T47D (cell line): ENCODE data around the gene CDK5R2.
"Not testable (repeated sequence)": the region's sequence is repeated elsewhere in the genome, so short reads cannot be mapped to it uniquely, and the experiment has no call there.

Experiments
- DNase-seq, 2 experiments: peaks; one replicate each; pipeline versions ENCODE4 v3.0.0 to v3.0.0-alpha.2; 2011 to 2012; ENCODE audit warnings: low read depth in 1 of 2, low spot score in 1 of 2
- JUND ChIP-seq: IDR thresholded peaks from 2 replicates; pipeline ENCODE4 v1.6.1; 2012; ENCODE audit warnings: low read depth
- in situ Hi-C: cut with HindIII; loops from 2 replicates; pipeline ENCODE4 v1.10.0; 2016; ENCODE audit warnings: low sequenced_read_pairs, low pct_unique_long_range_greater_than_20kb

CDK5R2 gene

DNA sequence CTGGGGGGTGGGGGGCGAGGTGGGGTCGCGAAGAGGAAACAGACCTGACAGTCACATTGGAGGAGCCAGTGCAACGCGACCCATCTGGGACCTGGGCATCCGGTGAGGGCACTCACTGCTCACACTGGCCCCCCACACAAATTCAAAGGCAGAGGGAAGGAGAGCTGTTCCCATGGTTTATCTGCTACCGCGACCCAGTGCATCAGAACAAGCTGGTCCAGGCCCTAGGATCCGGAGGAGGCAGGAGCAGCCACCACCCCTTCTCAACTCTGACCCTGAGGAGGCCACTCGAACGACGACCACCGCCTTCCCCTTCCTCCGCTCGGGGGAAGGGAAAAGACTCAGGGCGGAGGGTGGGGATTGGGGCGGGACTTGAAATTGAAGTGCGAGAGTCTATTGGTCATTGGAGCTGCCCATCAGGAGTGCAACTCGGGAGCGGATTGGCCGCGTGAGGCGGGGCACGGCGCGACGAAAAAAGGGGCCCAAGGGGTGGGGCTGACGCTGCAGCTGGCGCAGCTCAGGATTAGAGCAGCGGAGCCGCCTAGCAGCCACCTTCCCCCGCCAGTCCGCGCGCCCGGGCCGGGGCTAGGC is at the start of gene CDK5R2:
CDK5R2 (plus strand) TSS at position 526 of the 591 bp plus-strand sequence. CDS start 155 bp downstream, outside the sequence.
- in situ Hi-C loops: no loop called here
- DNase-seq: no peak
- TF ChIP-seq JUND: no peak

DNA sequence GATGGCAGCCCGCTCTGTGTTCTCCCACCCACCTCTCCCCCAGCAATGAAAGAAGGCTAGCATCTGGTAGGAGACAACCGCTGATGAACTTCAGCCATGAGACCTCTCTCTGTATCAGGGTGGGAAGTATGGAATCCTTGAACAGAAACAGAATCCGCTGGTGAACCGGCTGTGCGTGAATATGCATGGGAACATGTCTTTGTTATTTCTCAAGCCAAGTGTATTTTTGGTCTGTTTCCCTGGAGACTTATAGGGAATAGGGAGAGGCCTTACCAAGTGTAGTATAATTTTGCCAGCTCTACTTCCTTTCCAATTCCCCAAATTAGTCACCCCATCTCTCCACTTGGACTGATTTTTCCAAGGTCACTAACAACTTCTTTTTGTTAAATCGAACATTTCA is 48.7 kb upstream of the CDK5R2 start:
- no peak for TF ChIP-seq JUND
- in situ Hi-C loops: no loop called here
- no peak for DNase-seq

DNA sequence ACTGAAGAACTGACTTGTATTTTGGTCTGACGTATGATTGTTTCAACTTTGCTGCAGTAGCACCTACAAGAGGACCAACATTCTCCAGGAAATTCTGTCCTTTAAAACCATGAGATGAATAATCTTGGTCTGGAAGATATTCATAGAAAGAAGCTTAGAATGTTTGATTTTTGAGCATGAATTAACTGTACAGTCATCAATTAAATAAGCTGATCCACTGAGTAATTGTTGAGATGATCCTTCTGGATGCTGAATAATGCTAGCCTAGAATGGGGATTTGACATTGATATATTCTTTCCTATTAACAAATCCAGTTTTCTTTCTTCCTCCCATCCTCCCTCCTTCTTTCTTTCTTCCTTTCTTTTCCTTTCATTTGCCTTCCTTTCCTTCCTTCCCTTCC is 39.0 kb upstream of the CDK5R2 start:
- no peak for TF ChIP-seq JUND
- in situ Hi-C loops: no loop called here
- DNase-seq: no peak

DNA sequence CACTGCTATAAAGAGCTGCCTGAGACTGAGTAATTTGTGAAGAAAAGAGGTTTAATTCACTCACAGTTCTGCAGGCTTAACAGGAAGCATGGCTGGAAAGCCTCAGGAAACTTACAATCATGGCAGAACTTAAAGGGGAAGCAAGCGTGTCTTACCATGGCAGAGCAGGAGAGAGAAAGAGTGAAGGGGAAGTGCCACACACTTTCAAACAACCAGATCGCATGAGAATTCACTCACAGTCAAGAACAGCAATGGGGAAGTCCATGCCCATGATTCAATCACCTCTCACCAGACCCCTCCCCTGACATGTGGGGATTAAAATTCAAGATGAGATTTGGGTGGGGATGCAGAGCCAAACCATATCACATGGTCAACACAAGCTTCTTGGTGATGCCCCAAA is 34.7 kb upstream of the CDK5R2 start:
- in situ Hi-C loops: no loop called here
- no peak for DNase-seq
- TF ChIP-seq JUND: no peak

DNA sequence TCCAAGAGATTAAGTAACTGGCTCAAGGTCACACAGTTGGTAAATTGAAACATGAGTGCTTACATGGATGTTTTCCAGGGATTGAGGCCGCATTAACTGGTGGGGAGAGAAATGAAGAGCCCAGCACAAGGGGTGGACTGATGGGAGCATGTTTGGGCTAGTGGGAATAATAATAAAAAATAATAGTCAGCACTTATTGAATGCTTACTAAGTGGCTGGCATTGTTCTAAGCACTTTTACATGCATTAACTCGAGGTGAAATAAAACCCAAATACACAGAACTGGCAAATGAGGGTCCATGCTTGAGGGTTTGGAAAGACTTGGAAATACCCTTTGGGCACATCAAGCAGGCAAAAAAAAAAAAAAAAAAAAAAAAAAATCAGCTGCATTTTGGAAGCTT is 34.0 kb upstream of the CDK5R2 start:
- in situ Hi-C loops: no loop called here
- no peak for TF ChIP-seq JUND
- DNase-seq: no peak

DNA sequence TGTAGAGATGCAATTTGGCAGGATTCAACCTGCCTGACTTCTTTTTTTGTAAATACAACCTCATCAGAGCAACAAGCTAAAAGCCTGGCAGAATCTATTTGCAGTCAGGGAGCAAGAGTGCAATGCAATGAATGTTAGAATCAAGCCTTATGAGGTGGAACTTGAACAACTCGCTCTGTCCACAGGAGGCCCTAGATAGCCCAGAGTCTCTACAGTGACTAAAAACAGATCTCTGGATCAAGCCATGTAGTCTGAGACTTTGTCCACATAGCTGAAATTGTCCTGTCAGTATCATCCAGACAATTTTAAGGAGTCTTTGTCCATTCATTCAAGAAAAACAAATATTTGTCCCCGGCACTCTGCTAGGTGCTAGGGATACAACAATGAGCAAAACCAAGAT is 32.0 kb upstream of the CDK5R2 start:
- peak; percentile 3 to 14 for DNase-seq
- TF ChIP-seq JUND: no peak
- in situ Hi-C loops: no loop called here

DNA sequence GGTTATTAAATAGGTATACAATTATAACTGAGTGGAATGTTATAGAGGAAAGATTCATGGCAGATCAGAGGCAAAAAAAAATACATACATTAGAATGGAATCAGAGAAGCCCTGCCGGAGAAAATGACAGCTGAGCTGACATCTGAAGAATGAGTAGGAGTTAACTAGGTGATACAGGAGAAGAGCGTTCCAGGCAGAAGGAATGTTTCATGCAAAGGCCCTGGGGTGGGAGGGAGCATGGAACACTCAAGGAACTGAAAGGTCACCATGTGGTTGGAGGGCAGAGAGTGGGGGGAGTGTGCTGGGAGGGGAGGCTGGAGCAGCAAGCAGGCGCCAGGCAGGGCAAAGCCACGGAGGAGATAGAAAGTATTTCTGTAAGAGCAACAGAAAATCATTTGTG is 31.6 kb upstream of the CDK5R2 start:
- TF ChIP-seq JUND: no peak
- no peak for DNase-seq
- in situ Hi-C loops: no loop called here

DNA sequence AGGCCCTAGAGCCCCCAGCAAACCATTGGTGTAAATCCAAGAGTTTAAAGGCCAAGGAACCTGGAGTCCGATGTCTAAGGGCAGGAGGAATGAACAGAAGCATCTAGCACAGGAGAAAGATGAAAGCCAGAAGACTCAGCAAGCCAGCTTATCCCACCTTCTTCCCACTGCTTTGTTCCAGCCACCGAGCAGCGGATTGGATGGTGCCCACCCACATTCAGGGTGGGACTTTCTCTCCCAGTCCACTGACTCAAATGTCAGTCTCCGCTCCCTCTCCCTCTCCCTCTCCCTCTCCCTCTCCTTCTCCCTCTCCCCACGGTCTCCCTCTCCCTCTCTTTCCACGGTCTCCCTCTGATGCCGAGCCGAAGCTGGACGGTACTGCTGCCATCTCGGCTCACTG is 29.0 kb upstream of the CDK5R2 start:
- in situ Hi-C loops: not testable (repeated sequence)

DNA sequence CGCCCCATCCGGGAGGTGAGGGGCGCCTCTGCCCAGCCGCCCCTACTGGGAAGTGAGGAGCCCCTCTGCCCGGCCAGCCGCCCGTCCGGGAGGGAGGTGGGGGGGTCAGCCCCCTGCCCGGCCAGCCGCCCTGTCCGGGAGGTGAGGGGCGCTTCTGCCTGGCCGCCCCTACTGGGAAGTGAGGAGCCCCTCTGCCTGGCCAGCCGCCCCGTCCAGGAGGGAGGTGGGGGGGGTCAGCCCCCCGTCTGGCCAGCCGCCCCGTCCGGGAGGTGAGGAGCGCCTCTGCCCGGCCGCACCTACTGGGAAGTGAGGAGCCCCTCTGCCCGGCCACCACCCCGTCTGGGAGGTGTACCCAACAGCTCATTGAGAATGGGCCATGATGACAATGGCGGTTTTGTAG is 27.7 kb upstream of the CDK5R2 start:
- in situ Hi-C loops: not testable (repeated sequence)

More for the DNA sequence above, 29.0 kb upstream of the CDK5R2 start:
- DNase-seq: not testable (repeated sequence)

DNA sequence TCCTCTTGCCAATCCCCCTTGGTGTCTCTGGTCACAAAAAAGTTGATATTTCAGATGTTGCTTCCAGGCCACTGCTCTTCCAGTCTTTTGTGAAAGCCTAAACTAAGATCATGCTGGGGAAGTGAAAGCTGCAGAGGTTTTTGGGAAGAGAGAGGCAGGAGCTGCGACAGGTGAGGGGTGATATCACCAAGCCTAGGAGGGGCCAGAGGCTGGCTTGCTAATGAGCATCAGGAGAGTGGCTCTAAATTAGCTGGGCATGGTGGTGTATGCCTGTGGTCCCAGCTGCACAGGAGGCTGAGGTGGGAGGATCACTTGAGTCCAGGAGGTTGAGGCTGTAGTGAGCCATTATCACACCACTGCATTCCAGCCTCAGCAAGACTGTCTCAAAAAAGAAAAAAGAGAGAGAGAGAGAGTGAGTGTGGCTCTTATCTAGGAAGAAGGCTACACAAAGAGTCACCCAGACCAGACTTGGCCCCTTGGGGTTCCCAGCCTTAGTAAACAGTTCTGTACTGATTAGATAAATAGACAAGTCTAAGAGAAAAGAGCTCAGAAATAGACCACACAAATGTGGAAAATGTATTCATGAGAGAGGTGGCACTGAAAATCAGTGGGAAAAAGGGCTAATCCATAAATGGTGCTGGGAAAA is 14.6 kb upstream of the CDK5R2 start:
- in situ Hi-C loops: no loop called here
- TF ChIP-seq JUND: no peak

More for the DNA sequence above, 27.7 kb upstream of the CDK5R2 start:
- not testable (repeated sequence) for DNase-seq

DNA sequence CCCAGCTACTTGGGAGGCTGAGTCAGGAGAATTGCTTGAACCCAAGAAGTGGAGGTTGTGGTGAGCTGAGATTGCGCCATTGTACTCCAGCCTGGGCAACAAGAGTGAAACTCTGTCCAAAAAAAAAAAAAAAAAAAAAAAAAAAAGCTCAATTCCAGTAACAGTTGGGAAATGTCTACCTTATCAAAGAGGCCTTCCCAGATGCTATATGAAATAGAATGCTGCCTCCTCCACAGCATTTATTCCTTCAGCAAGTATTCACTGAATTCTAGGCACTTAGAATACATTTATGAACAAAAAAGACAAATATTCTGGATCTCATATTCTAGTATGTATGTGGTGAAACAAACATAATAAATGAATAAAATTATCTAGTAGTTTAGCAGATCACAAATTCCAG is 12.8 kb upstream of the CDK5R2 start:
- no peak for TF ChIP-seq JUND
- DNase-seq: no peak
- in situ Hi-C loops: no loop called here

More for the DNA sequence above, 14.6 kb upstream of the CDK5R2 start:
- DNase-seq: no peak

DNA sequence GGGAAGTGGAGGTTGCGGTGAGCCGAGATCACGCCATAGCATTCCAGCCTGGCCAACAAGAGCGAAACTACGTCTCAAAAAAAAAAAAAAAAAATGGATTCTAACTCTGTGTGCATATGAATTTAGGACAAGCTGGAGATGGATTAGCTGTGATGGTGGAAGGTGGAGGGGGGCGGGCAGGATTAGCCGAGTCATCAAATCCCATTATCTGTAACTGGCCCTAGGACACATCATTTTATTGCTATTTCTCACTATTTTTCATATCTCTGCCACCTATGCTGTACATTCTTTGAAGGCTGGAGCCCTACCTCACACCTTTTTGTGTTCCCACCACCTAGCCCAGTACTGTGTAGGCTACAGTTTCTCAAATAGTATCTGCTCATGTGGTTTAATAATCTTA is 7.3 kb upstream of the CDK5R2 start:
- TF ChIP-seq JUND: no peak
- DNase-seq: no peak
- in situ Hi-C loops: no loop called here

DNA sequence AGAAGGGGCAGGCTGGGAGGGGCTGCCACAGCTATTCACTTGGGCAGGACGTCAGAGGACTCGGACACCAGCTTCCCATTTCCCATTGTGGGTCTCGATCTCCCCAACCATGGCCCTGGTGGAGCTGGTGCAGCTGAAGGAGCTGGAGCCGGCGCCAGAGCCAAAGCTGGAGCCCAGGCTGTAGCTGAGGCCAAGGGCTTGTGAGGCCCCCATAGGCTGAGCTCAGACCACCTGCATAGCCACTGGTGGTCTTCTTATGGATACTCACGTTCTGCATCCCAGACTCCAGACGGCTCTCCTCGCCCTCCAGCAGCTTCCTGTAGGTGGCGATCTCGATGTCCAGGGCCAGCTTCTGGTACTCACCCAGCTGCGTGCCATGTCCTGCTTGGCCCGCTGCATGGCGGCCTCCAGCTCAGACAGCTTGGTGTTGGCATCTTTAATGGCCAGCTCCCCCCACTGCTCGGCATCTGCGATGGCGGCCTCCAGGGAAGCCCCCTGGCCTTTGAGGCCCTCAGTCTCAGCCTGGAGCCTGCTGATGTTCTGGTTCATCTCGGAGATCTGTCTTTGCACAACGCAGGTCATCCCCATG is 6.0 kb upstream of the CDK5R2 start:
- DNase-seq: no peak
- TF ChIP-seq JUND: no peak
- in situ Hi-C loops: no loop called here
